Measurements from ENCODE around the gene TMEM51.

TMEM51 gene

DNA sequence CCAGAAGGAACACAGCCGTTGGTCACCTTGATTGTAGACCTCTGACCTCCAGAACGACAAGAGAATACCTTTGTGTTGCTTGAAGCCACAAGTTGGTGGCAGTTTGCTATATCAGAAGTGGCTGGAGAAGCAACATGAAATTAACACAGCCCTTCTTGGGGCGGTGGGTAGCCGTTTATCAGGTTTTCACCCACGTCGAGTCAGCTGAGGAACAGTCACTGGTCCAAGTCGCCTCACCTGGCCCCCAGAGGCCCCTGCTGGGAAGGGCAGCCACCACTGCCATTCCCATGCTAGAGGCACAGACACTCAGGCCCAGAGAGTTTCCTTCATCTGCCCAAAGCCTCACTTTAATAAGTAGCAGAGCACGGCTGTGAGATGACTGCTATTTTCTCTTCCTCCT is 37.7 kb downstream of the TMEM51 start:
- Histone ChIP-seq H3K36me3 (peaks cover 0 to 8% (median 0%) of the 10 kb centered on the region in 11 experiments; a peak in 3 of 22 replicates), H3K27ac (no peak overlapping the region), H3K9ac (no peak overlapping the region), H3K4me3 (no peak overlapping the region), H3K4me1 (peaks cover 26 to 57% (median 37%) of the 10 kb centered on the region in 10 experiments), H3K4me2 (peak overlapping the region in 2 of 11 experiments; percentile 14 to 44; a peak in 3 of 22 replicates), H4K20me1 (peaks cover 0 to 98% (median 0%) of the 10 kb centered on the region in 11 experiments; a peak in 9 of 22 replicates), H3K27me3 (no peaks in the 10 kb centered on the region), H3K9me3 (replicated peaks in 1 of 11) (no peaks in the 10 kb centered on the region)
- TF ChIP-seq Cebpa-rat (IDR thresholded peaks at IDR 0.05): no peak

DNA sequence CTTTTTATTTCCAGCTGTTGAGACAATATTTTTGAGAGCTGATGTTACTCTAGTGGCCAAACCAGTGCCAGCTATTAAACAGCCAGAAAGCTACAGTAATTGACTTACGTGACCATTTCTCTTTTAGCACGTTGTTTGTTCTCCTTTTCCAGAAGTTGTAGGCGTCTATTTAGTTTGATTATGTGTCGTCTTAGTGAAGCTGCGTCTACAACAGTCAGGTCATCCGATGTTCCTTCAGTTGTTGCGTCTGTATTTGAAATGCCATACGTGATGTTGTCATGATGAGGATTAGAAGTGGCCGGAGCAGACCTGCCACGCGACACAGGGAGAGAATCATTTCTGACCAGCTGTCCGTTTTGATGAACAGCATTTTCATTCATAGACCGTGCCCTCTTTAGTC is 38.2 kb downstream of the TMEM51 start:
- H3K9me3 ChIP-seq (replicated peaks in 1 of 11): no peaks in the 10 kb centered on the region
- peak overlapping the region in 6 of 11 experiments; percentile 14 to 82 (median 64); a peak in 8 of 22 replicates for H3K4me2 ChIP-seq
- H3K27ac ChIP-seq: no peak overlapping the region
- no peak for TF ChIP-seq Cebpa-rat (IDR thresholded peaks at IDR 0.05)
- H3K4me3 ChIP-seq: no peak overlapping the region
- peaks cover 26 to 56% (median 37%) of the 10 kb centered on the region in 10 experiments for H3K4me1 ChIP-seq
- no peak overlapping the region for H3K9ac ChIP-seq
- peaks cover 0 to 98% (median 0%) of the 10 kb centered on the region in 11 experiments; a peak in 9 of 22 replicates for H4K20me1 ChIP-seq
- H3K27me3 ChIP-seq: no peaks in the 10 kb centered on the region
- H3K36me3 ChIP-seq: peaks cover 0 to 8% (median 0%) of the 10 kb centered on the region in 11 experiments; a peak in 3 of 22 replicates

DNA sequence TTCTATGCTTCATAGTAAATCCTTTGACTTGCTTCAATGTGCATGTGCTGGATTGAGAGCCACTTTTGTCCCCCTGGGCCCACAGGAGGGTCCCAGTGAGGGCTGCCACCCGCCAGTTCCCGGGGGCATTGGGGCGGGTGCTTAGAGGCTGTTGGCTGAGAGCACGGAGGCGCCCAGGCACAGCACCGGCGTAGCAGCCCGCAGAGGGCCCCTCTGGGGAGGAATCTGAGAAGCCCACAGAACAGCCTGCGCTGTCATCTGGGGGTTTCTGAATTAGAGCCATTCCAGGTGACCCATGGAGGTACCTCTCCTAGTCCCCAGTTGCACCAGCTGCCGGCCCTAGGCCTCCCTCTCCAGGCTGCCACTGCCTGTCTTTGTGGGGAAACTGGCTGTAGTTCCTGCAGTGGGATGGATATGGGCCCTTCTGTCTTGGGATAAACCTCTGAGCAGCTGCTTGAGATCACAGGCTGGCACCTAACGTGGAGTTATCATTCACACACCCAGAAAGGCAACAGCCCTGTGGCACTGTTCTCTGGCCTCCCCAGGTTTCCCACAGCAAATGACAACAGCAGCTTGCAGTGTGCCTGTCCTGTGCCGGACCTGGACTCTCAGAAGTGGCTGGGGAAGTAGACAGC is 39.5 kb downstream of the TMEM51 start:
- H3K27ac ChIP-seq: no peak overlapping the region
- no peak overlapping the region for H3K4me3 ChIP-seq
- H3K36me3 ChIP-seq: peaks cover 0 to 17% (median 0%) of the 10 kb centered on the region in 11 experiments; a peak in 3 of 22 replicates
- peaks cover 20 to 47% (median 27%) of the 10 kb centered on the region in 10 experiments for H3K4me1 ChIP-seq
- no peaks in the 10 kb centered on the region for H3K9me3 ChIP-seq (replicated peaks in 1 of 11)
- TF ChIP-seq Cebpa-rat (IDR thresholded peaks at IDR 0.05): no peak
- H4K20me1 ChIP-seq: peaks cover 0 to 100% (median 0%) of the 10 kb centered on the region in 11 experiments; a peak in 9 of 22 replicates
- H3K27me3 ChIP-seq: no peaks in the 10 kb centered on the region
- peak overlapping the region in 5 of 11 experiments; percentile 4 to 51 (median 29); a peak in 4 of 22 replicates for H3K9ac ChIP-seq
- H3K4me2 ChIP-seq: peak overlapping the region; percentile 39 to 82 (median 61); a peak in 21 of 22 replicates

DNA sequence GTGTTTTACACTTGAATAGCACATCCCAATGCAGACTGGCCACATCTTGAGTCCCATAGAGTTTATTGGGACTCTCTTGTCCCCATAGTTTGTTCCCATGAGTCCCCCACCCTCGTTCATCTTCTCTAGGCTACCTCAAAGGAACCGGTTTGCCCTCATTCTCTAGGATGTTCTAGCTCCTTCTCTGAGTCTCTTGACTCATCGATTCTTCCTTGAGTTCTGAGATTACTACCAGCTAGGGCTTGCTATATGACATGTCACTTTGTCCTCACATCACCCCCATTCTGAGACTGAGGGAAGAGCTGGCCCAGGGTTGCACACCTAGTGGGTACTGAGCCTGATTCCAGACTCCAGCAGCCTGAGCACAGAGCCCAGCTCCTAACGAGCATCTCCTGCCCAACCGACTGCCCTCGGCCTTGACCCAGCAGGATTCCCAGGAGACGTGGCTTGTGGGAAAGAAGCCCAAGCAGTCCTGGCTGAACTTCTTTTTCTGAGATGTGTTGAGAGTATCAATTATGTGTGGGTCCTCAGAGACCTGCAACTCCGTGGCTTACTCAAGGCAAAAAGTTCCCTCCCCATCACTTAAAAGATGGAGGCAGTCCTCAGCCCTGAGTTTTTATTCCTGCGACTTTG is 42.0 kb downstream of the TMEM51 start:
- peaks cover 9 to 34% (median 19%) of the 10 kb centered on the region in 10 experiments for H3K4me1 ChIP-seq
- H3K27me3 ChIP-seq: no peaks in the 10 kb centered on the region
- peaks cover 0 to 21% (median 0%) of the 10 kb centered on the region in 11 experiments; a peak in 3 of 22 replicates for H3K36me3 ChIP-seq
- H3K4me3 ChIP-seq: no peak overlapping the region
- no peak for TF ChIP-seq Cebpa-rat (IDR thresholded peaks at IDR 0.05)
- no peak overlapping the region for H3K9ac ChIP-seq
- H3K27ac ChIP-seq: no peak overlapping the region
- peaks cover 0 to 99% (median 0%) of the 10 kb centered on the region in 11 experiments; a peak in 8 of 22 replicates for H4K20me1 ChIP-seq
- no peaks in the 10 kb centered on the region for H3K9me3 ChIP-seq (replicated peaks in 1 of 11)
- no peak overlapping the region for H3K4me2 ChIP-seq

DNA sequence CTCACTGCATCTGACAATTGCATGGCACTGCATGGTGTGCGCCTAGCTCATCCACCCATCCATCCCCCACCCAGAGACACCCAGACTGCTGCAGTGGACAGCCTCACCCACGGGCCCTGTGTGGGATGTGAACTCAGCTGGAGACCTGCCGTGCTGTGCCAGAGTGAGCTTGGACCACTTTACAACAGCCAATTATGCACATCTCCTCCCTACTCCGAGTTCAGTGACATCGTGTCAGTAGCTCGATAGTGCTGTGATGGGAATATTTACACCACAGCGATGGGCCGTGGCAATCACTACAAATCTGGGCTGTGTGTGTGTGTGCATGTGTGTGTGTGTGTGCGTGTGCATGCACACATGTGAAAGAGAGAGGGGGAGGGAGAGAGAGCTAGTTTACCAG is 42.5 kb downstream of the TMEM51 start:
- H3K4me1 ChIP-seq: peaks cover 9 to 36% (median 19%) of the 10 kb centered on the region in 10 experiments
- no peak overlapping the region for H3K4me2 ChIP-seq
- no peak overlapping the region for H3K4me3 ChIP-seq
- H3K9ac ChIP-seq: no peak overlapping the region
- no peak overlapping the region for H3K27ac ChIP-seq
- TF ChIP-seq Cebpa-rat (IDR thresholded peaks at IDR 0.05): no peak
- peaks cover 0 to 99% (median 0%) of the 10 kb centered on the region in 11 experiments; a peak in 8 of 22 replicates for H4K20me1 ChIP-seq
- H3K27me3 ChIP-seq: no peaks in the 10 kb centered on the region
- H3K36me3 ChIP-seq: peaks cover 0 to 21% (median 0%) of the 10 kb centered on the region in 11 experiments; a peak in 3 of 22 replicates
- H3K9me3 ChIP-seq (replicated peaks in 1 of 11): no peaks in the 10 kb centered on the region

DNA sequence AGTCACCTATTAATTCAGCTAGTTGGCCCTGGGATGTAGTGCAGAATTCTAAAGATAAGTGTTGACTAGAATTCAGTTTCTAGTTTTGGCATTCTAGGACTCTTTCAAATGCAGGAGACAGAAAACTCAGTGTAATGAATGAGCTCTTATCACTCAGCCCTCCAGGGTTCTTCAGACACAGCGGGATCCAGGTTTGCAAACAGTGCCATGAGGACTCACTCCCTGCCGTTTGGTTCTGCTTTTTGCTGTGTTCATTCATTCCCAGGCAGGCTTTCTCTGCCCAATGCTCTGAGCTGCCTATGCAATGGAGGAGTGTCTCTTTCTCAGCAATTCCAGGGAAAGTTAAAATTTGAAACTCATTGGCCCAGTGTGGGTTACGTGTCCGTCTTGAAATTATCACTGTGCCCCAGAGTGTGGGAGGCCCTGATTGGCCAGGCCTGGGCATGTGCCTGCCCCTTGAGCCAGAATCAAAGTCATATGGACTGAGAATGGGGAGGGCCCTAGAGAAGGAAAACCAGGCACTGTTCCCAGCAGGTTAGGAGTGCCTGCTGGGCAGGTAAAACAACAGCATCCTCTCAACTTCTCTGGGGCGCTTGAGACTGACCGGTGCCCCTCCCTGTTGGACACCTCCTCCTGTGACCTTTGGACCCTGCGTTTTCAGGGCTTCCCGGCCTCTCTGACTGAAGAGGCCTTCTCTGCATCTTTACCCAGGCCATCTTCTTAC is 43.4 kb downstream of the TMEM51 start:
- H3K9ac ChIP-seq: no peak overlapping the region
- no peak overlapping the region for H3K4me2 ChIP-seq
- H3K27ac ChIP-seq: no peak overlapping the region
- no peak overlapping the region for H3K4me3 ChIP-seq
- peaks cover 9 to 27% (median 15%) of the 10 kb centered on the region in 10 experiments; a peak in 19 of 20 replicates for H3K4me1 ChIP-seq
- no peaks in the 10 kb centered on the region for H3K27me3 ChIP-seq
- no peak for TF ChIP-seq Cebpa-rat (IDR thresholded peaks at IDR 0.05)
- peaks cover 0 to 98% (median 0%) of the 10 kb centered on the region in 11 experiments; a peak in 8 of 22 replicates for H4K20me1 ChIP-seq
- peaks cover 0 to 21% (median 0%) of the 10 kb centered on the region in 11 experiments; a peak in 3 of 22 replicates for H3K36me3 ChIP-seq
- no peaks in the 10 kb centered on the region for H3K9me3 ChIP-seq (replicated peaks in 1 of 11)

DNA sequence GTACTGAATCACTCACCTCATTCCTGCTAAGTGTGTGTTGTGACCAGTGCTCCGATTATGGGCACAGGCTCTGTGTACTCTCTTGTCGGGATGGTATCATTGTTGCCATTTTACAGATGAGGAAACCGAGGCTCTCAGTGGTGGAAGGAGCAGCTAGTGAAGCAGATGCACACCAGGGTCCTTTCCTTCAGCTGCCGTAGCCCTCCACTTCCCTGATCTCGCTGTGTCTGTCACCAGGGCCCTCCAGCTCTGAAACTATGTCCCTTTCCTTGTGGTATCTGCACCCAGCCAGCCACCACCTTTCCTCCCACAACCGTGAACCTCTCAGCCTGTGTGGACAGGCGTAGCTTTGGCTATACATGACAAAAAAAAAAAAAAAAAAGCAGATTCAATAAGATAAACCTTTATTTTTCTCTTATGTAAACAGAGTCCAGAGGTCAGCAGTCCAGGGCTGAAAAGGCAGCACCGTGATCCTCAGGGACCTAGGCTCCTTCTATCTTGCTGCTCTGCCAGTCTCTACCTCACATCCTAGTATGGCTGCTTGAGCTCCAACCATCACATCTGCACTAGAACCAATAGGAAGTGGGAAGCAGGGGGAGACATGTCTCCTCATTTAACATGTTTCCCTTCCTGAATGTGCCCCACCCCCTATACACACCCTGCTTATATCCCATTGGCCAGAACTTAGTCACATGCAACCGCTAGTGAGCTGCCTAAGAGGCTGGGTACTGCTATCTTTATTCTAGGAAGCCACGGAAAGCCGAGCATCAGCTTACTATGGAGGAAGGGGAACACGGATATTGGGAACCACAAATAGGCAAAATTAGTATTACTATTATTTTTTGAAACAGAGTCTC is 44.3 kb downstream of the TMEM51 start:
- H3K27me3 ChIP-seq: no peaks in the 10 kb centered on the region
- H3K4me2 ChIP-seq: no peak overlapping the region
- H3K27ac ChIP-seq: no peak overlapping the region
- H3K4me1 ChIP-seq: peaks cover 4 to 20% (median 7%) of the 10 kb centered on the region in 10 experiments; a peak in 19 of 20 replicates
- peaks cover 0 to 21% (median 0%) of the 10 kb centered on the region in 11 experiments; a peak in 3 of 22 replicates for H3K36me3 ChIP-seq
- H3K9me3 ChIP-seq (replicated peaks in 1 of 11): no peaks in the 10 kb centered on the region
- H3K9ac ChIP-seq: no peak overlapping the region
- no peak overlapping the region for H3K4me3 ChIP-seq
- no peak for TF ChIP-seq Cebpa-rat (IDR thresholded peaks at IDR 0.05)
- H4K20me1 ChIP-seq: peaks cover 0 to 98% (median 0%) of the 10 kb centered on the region in 11 experiments; a peak in 8 of 22 replicates

DNA sequence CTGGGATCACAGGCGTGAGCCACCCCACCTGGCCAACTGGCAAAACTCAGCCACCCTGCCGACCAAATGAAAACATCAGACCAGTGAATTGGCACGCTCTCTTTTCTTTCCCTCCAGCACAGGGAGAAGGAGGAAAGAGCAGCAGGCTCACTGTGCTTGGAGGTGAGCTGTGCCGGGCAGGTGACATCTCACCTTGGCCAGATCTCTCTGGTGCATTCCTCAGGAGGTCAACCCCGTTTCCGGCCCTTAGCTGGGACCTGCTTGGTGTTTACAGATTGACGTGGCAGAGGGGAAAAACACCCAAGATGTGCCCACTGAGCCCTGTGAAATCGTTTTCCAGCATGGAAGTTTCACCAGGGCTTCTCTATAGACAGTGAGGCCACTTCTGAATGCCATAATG is 45.1 kb downstream of the TMEM51 start:
- no peaks in the 10 kb centered on the region for H3K9me3 ChIP-seq (replicated peaks in 1 of 11)
- peaks cover 0 to 96% (median 0%) of the 10 kb centered on the region in 11 experiments; a peak in 6 of 22 replicates for H4K20me1 ChIP-seq
- H3K4me3 ChIP-seq: no peak overlapping the region
- peaks cover 0 to 21% (median 0%) of the 10 kb centered on the region in 11 experiments; a peak in 3 of 22 replicates for H3K36me3 ChIP-seq
- H3K4me1 ChIP-seq: peaks cover 0 to 15% (median 0%) of the 10 kb centered on the region in 10 experiments; a peak in 4 of 20 replicates
- TF ChIP-seq Cebpa-rat (IDR thresholded peaks at IDR 0.05): no peak
- no peaks in the 10 kb centered on the region for H3K27me3 ChIP-seq
- H3K27ac ChIP-seq: no peak overlapping the region
- H3K4me2 ChIP-seq: no peak overlapping the region
- H3K9ac ChIP-seq: no peak overlapping the region
